Glutamatergic neuron (in vitro differentiated cells): ENCODE results near the gene PRMT1. TPM values are rescaled to one million over a fixed set of nuclear protein-coding genes. Genes with fewer than 3 reads are reported as not detected.

ENCODE experiments used
- DNase-seq: peaks from one replicate; pipeline ENCODE4 v3.0.0; 2022
- H3K27ac Mint-ChIP-seq: one replicate; pipeline ENCODE4 v1.8.0; 2020; ENCODE audit warnings: mild to moderate bottlenecking, mixed read lengths, inconsistent platforms; ENCODE audit not compliant: unreplicated experiment
- H3K27me3 Mint-ChIP-seq: one replicate; pipeline ENCODE4 v1.8.0; 2020; ENCODE audit warnings: mild to moderate bottlenecking, moderate library complexity, mixed read lengths, inconsistent platforms; ENCODE audit not compliant: unreplicated experiment
- H3K36me3 Mint-ChIP-seq: one replicate; pipeline ENCODE4 v1.8.0; 2020; ENCODE audit warnings: mild to moderate bottlenecking, mixed read lengths, inconsistent platforms; ENCODE audit not compliant: unreplicated experiment
- H3K4me1 Mint-ChIP-seq: one replicate; pipeline ENCODE4 v1.8.0; 2020; ENCODE audit warnings: mild to moderate bottlenecking, low read depth, mixed read lengths, inconsistent platforms; ENCODE audit not compliant: unreplicated experiment
- H3K4me3 Mint-ChIP-seq: one replicate; pipeline ENCODE4 v1.8.0; 2020; ENCODE audit warnings: mild to moderate bottlenecking, mixed read lengths, inconsistent platforms; ENCODE audit not compliant: unreplicated experiment
- H3K9me3 Mint-ChIP-seq: one replicate; pipeline ENCODE4 v1.8.0; 2020; ENCODE audit warnings: mild to moderate bottlenecking, moderate library complexity, mixed read lengths, inconsistent platforms; ENCODE audit not compliant: unreplicated experiment
- total RNA-seq: library from RNA; stranded (reverse); fragmentation: NEBNext Ultra II Directional; extraction: Animal tissue kit (Norgen Biotek cat#: 25700); gene quantifications from one replicate; pipeline ENCODE4 v1.2.1, GENCODE V29; 2021; ENCODE audit not compliant: unreplicated experiment
- TF ChIP-seq, protein P1 (sequence below): fragments of 200-600 bp; sonication (generic); IDR thresholded peaks from one replicate; pipeline ENCODE4 v1.5.0; 2021; ENCODE audit not compliant: partially characterized antibody, unreplicated experiment

The PRMT1 gene
- total RNA-seq, 1 donor from 2014 or later, result 177 TPM

DNA sequence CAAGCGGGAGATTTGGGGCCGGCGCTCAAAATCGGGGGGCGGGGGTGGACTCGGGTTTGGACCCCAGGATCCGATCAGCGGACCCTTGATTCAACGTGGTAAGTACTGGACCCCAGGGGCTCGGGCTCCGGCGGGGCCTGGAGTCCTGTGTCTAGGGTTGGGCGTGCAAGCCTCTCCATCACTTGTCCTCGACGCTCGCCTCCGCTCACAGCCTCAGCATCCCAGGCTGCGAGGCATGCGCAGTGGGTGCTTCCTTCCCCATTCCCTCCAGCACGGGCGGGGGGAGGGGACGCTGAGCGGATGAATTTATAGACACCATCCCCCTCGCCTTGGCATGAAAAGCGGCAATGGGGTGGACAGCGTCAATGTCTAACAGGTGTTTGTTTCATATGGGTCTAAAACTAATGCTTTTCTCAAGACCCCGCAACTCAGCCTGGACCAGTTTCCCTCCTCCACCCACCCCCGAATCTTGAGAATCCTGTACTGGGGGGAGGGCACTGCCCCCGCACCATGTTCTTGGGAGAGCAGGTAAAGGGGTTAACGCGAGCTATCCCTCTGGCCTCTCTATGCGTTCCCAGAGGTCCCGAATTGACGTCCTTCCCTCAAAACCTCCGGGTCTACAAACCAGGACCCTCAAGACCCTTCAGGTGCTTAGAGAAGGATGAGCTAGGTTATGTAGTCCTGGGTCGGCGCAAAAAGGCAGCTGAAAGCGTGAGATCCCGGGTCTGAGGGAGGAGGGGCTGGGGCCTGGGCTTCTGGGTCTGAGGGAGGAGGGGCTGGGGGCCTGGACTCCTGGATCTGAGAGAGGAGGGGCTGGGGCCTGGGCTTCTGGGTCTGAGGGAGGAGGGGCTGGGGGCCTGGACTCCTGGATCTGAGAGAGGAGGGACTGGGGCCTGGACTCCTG lies 14.4 kb downstream of the PRMT1 start:
- Mint-ChIP-seq H3K27ac (peak overlapping the region; percentile 98), H3K9me3 (peaks cover 17% of the 10 kb centered on the region), H3K4me3 (peak overlapping the region; percentile 99), H3K36me3 (no peaks in the 10 kb centered on the region), H3K4me1 (peaks cover 10% of the 10 kb centered on the region), H3K27me3 (peaks cover 15% of the 10 kb centered on the region)
- TF ChIP-seq, protein P1, sequence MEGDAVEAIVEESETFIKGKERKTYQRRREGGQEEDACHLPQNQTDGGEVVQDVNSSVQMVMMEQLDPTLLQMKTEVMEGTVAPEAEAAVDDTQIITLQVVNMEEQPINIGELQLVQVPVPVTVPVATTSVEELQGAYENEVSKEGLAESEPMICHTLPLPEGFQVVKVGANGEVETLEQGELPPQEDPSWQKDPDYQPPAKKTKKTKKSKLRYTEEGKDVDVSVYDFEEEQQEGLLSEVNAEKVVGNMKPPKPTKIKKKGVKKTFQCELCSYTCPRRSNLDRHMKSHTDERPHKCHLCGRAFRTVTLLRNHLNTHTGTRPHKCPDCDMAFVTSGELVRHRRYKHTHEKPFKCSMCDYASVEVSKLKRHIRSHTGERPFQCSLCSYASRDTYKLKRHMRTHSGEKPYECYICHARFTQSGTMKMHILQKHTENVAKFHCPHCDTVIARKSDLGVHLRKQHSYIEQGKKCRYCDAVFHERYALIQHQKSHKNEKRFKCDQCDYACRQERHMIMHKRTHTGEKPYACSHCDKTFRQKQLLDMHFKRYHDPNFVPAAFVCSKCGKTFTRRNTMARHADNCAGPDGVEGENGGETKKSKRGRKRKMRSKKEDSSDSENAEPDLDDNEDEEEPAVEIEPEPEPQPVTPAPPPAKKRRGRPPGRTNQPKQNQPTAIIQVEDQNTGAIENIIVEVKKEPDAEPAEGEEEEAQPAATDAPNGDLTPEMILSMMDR, result no peak
- DNase-seq, result peak; percentile 94

DNA sequence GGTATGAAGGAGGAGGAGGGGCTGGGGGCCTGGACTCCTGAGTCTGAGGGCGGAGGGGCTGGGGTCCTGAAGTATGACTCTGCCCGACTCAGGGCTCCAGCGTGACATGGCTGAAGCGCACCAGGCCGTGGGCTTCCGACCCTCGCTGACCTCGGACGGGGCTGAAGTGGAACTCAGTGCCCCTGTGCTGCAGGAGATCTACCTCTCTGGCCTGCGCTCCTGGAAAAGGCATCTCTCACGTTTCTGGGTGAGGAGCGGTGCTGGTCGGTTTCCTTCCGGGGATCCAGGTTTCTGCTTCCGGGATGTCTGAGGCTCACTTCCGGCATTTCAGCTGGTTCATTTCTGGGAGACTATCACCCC lies 15.1 kb downstream of the PRMT1 start:
- Mint-ChIP-seq H3K27me3 (peaks cover 15% of the 10 kb centered on the region), H3K9me3 (peaks cover 16% of the 10 kb centered on the region), H3K27ac (peak overlapping the region; percentile 17), H3K4me3 (peak overlapping the region; percentile 99), H3K36me3 (no peaks in the 10 kb centered on the region), H3K4me1 (peaks cover 10% of the 10 kb centered on the region)
- TF ChIP-seq, protein P1, result no peak
- DNase-seq, result no peak

DNA sequence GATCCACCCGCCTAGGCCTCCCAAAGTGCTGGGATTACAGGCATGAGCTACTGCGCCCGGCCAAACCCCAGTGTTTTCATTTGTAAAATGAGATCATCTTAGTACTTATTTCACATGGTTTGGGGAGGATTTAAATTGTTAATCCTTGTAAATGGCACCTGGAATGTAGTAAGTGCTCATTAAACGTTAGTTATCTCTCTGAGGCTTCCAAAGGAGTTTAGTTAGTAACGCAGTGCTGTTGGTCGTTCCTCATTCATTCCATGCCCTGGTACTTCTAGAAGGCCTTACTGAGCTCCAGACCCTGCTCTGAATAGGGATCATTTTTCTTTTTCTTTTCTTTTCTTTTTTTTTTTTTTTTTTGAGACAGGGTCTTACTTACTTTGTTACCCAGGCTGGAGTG lies 19.0 kb downstream of the PRMT1 start:
- Mint-ChIP-seq H3K27me3 (peaks cover 7% of the 10 kb centered on the region), H3K4me1 (no peaks in the 10 kb centered on the region), H3K9me3 (peaks cover 6% of the 10 kb centered on the region), H3K27ac (no peak overlapping the region), H3K36me3 (no peaks in the 10 kb centered on the region), H3K4me3 (no peak overlapping the region)
- TF ChIP-seq, protein P1, result no peak
- DNase-seq, result no peak

DNA sequence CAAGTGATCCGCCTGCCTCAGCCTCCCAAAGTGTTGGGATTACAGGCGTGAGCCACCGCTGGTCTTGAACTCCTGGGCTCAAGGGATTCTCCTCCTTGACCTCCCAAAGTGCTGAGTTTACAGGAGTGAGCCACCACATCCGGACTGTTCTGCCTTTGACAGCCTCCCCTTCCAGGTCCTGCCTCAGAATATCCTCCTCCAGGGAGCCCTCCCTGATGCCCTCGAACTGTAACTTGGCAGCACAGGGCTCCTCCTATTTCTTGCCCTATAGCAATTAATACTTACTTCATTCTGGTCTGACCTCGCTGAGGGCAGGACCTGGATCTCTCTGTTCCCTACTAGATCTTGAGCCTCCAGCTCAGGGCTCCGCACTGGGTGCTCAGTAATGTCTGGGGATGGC lies 19.8 kb downstream of the PRMT1 start:
- no peaks in the 10 kb centered on the region for H3K36me3 Mint-ChIP-seq
- TF ChIP-seq, protein P1, result no peak
- no peak overlapping the region for H3K4me3 Mint-ChIP-seq
- H3K27ac Mint-ChIP-seq, result no peak overlapping the region
- peaks cover 7% of the 10 kb centered on the region for H3K27me3 Mint-ChIP-seq
- DNase-seq, result no peak
- H3K9me3 Mint-ChIP-seq, result peaks cover 6% of the 10 kb centered on the region
- no peaks in the 10 kb centered on the region for H3K4me1 Mint-ChIP-seq

DNA sequence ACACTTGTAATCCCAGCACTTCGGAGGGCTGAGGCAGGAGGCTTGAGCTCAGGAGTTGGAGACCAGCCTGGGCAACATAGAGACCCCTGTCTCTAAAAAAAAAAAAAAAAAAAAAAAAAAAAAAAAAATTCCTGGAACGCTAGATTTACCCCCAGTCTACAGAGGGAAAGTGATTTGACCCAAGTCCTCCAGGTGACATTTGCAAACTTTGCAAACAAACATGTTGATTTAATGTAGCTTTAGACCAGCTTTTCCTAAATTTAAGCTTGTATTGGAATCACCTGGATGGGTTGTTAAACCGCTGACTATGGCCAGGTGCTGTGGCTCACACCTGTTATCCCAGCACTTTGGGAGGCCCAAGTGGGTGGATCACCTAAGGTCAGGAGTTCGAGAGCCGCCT lies 22.3 kb downstream of the PRMT1 start:
- H3K36me3 Mint-ChIP-seq, result no peaks in the 10 kb centered on the region
- no peak for DNase-seq
- no peaks in the 10 kb centered on the region for H3K4me1 Mint-ChIP-seq
- TF ChIP-seq, protein P1, result no peak
- no peaks in the 10 kb centered on the region for H3K9me3 Mint-ChIP-seq
- peaks cover 7% of the 10 kb centered on the region for H3K27me3 Mint-ChIP-seq
- H3K27ac Mint-ChIP-seq, result no peak overlapping the region
- H3K4me3 Mint-ChIP-seq, result no peak overlapping the region
